ENCODE measurements around the gene KANSL1L. TPM values are rescaled to one million over a fixed set of nuclear protein-coding genes. Genes with fewer than 3 reads are reported as not detected.
"Not testable (repeated sequence)": the region's sequence is repeated elsewhere in the genome, so short reads cannot be mapped to it uniquely, and the experiment has no call there.

KANSL1L gene
- total RNA-seq, 1 donor from 2014 or later, result 21.0 TPM

DNA sequence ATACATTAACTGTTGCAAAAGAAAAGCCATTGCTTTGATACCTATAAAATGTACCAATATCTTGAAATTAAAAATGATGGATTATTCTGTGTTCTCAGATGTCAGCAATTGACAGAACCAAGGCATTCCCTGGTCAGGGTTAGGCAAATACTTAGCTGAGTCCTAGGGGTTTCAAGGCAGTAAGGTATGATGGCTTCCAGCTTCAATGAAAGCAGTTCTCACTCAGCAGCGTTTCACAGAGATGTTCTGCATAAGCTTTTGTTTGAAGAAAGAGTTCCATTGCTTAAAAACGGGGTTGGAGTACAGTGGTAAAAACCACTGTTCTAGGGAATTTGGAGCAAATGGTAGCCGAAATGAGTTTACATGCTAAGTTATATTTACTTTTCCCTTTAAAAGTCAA, 17.0 kb upstream of the KANSL1L start:
- H3K4me3 Mint-ChIP-seq (ENCODE audit: unreplicated experiment), result no peak overlapping the region
- peaks cover 50% of the 10 kb centered on the region for H3K27me3 Mint-ChIP-seq (ENCODE audit: unreplicated experiment)
- TF ChIP-seq, protein P1, sequence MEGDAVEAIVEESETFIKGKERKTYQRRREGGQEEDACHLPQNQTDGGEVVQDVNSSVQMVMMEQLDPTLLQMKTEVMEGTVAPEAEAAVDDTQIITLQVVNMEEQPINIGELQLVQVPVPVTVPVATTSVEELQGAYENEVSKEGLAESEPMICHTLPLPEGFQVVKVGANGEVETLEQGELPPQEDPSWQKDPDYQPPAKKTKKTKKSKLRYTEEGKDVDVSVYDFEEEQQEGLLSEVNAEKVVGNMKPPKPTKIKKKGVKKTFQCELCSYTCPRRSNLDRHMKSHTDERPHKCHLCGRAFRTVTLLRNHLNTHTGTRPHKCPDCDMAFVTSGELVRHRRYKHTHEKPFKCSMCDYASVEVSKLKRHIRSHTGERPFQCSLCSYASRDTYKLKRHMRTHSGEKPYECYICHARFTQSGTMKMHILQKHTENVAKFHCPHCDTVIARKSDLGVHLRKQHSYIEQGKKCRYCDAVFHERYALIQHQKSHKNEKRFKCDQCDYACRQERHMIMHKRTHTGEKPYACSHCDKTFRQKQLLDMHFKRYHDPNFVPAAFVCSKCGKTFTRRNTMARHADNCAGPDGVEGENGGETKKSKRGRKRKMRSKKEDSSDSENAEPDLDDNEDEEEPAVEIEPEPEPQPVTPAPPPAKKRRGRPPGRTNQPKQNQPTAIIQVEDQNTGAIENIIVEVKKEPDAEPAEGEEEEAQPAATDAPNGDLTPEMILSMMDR (IDR thresholded peaks at IDR 0.05), result no peak
- no peaks in the 10 kb centered on the region for H3K4me1 Mint-ChIP-seq (ENCODE audit: unreplicated experiment)
- H3K36me3 Mint-ChIP-seq (ENCODE audit: unreplicated experiment), result peaks cover 5% of the 10 kb centered on the region
- no peak overlapping the region for H3K27ac Mint-ChIP-seq (ENCODE audit: unreplicated experiment)
- no peak for DNase-seq (ENCODE audit: extremely low spot score, unreplicated experiment)
- H3K9me3 Mint-ChIP-seq (ENCODE audit: unreplicated experiment), result peaks cover 18% of the 10 kb centered on the region

DNA sequence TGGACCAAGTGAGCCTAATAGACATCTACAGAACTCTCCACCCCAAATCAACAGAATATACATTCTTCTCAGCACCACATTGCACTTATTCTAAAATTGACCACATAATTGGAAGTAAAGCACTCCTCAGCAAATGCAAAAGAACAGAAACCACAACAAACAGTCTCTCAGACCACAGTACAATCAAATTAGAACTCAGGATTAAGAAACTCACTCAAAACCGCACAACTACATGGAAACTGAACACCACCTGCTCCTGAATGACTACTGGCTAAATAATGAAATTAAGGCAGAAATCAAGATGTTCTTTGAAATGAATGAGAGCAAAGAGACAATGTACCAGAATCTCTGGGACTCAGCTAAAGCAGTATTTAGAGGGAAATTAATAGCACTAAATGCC, 12.7 kb upstream of the KANSL1L start:
- not testable (repeated sequence) for DNase-seq (ENCODE audit: extremely low spot score, unreplicated experiment); H3K27ac Mint-ChIP-seq (ENCODE audit: unreplicated experiment); H3K4me1 Mint-ChIP-seq (ENCODE audit: unreplicated experiment); H3K4me3 Mint-ChIP-seq (ENCODE audit: unreplicated experiment); H3K36me3 Mint-ChIP-seq (ENCODE audit: unreplicated experiment)
- Mint-ChIP-seq H3K27me3 (ENCODE audit: unreplicated experiment) (peaks cover 60% of the 10 kb centered on the region), H3K9me3 (ENCODE audit: unreplicated experiment) (peaks cover 25% of the 10 kb centered on the region)

DNA sequence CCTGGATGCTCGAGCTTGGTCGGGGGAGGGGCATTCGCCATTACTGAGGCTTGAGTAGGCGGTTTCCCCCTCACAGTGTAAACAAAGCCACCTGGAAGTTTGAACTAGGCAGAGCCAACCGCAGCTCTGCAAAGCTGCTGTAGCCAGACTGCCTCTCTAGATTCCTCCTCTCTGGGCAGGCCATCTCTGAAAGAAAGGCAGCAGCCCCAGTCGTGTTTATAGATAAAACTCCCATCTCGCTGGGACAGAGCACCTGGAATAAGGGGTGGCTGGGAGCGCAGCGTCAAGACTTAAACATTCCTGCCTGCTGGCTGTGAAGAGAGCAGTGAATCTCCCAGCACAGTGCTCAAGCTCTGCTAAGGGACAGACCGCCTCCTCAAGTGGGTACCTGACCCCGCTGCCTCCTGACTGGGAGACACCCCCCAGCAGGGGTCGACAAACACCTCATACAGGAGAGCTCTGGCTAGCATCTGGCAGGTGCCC, 10.4 kb upstream of the KANSL1L start:
- H3K36me3 Mint-ChIP-seq (ENCODE audit: unreplicated experiment); H3K27ac Mint-ChIP-seq (ENCODE audit: unreplicated experiment); DNase-seq (ENCODE audit: extremely low spot score, unreplicated experiment); H3K4me1 Mint-ChIP-seq (ENCODE audit: unreplicated experiment); H3K4me3 Mint-ChIP-seq (ENCODE audit: unreplicated experiment): not testable (repeated sequence)
- peaks cover 25% of the 10 kb centered on the region for H3K9me3 Mint-ChIP-seq (ENCODE audit: unreplicated experiment)
- peaks cover 72% of the 10 kb centered on the region for H3K27me3 Mint-ChIP-seq (ENCODE audit: unreplicated experiment)

DNA sequence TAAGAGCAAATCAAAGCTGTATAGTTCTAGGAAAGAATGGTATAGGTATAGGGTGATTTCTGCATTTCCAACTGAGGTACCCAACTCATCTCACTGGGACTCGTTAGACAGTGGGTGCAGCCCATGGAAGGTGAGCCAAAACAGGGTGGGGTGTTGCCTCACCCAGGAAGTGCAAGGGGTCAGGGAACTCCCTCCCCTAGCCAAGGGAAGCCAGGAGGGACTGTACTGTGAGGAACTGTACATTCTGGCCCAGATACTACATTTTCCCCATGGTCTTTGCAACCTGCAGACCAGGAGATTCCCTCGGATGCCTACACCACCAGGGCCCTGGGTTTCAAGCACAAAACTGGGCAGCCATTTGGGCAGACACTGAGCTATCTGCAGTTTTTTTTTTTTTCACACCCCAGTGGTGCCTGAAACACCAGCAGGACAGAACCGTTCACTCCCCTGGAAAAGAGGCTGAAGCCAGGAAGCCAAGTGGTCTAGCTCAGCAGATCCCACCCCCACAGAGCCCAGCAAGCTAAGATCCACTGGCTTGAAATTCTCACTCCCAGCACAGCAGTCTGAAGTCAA, 9.9 kb upstream of the KANSL1L start:
- not testable (repeated sequence) for H3K4me1 Mint-ChIP-seq (ENCODE audit: unreplicated experiment); DNase-seq (ENCODE audit: extremely low spot score, unreplicated experiment); H3K4me3 Mint-ChIP-seq (ENCODE audit: unreplicated experiment); H3K27ac Mint-ChIP-seq (ENCODE audit: unreplicated experiment); H3K36me3 Mint-ChIP-seq (ENCODE audit: unreplicated experiment)
- peaks cover 75% of the 10 kb centered on the region for H3K27me3 Mint-ChIP-seq (ENCODE audit: unreplicated experiment)
- H3K9me3 Mint-ChIP-seq (ENCODE audit: unreplicated experiment), result peaks cover 25% of the 10 kb centered on the region

DNA sequence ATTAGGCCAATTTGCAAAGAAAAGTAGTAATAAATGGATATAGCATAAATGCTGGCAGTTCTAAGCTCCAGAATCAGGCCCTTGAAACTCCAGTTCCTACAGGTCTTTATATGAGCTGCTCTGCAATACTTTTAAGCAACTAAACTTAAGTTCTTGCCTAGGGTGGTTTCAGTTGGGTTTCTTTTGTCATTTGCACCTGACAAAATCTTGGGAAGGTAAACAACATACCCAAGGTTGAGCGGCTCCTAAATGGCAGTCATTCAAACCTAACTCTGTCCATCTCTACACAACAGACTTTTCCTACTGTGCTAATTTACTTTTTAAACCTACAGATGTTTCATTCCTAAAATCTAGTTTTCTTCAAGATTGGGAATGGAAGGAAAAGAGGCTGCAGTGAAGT, 9.3 kb upstream of the KANSL1L start:
- Mint-ChIP-seq H3K27ac (ENCODE audit: unreplicated experiment) (no peak overlapping the region), H3K4me1 (ENCODE audit: unreplicated experiment) (no peaks in the 10 kb centered on the region), H3K36me3 (ENCODE audit: unreplicated experiment) (peaks cover 5% of the 10 kb centered on the region), H3K9me3 (ENCODE audit: unreplicated experiment) (peaks cover 22% of the 10 kb centered on the region), H3K4me3 (ENCODE audit: unreplicated experiment) (no peak overlapping the region), H3K27me3 (ENCODE audit: unreplicated experiment) (peaks cover 81% of the 10 kb centered on the region)
- no peak for DNase-seq (ENCODE audit: extremely low spot score, unreplicated experiment)
- TF ChIP-seq, protein P1 (IDR thresholded peaks at IDR 0.05), result no peak

DNA sequence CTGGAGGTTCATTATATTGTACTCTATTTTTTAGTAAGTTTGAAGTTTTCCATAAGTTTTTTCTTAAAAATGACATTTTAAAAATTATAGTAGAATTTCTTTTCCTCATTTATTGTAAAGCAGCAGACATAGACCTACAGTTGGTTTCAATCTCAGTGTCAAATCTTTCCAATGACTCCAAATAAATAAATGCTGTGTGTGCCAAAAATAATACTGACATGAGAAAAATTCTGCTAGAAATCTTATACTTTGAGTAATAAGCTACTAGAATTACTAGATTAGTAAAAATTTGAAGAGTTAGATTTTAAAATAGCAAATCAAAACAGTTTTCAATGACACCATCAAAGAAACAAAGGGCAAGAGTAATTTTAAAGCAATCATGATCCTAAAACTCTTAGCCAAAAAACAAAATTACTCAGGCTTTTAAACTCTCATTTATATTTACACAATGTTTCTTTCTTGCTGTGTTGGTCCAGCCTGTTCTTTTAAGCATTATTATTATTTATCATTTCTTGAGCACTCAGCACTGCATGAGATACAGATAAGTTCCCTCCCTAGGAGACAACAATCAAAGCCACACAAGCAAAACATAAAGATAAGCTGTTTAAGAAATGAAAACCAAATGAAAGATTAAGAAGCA, 8.3 kb upstream of the KANSL1L start:
- peaks cover 87% of the 10 kb centered on the region for H3K27me3 Mint-ChIP-seq (ENCODE audit: unreplicated experiment)
- no peak overlapping the region for H3K27ac Mint-ChIP-seq (ENCODE audit: unreplicated experiment)
- TF ChIP-seq, protein P1 (IDR thresholded peaks at IDR 0.05), result no peak
- no peak overlapping the region for H3K4me3 Mint-ChIP-seq (ENCODE audit: unreplicated experiment)
- H3K36me3 Mint-ChIP-seq (ENCODE audit: unreplicated experiment), result no peaks in the 10 kb centered on the region
- no peak for DNase-seq (ENCODE audit: extremely low spot score, unreplicated experiment)
- H3K4me1 Mint-ChIP-seq (ENCODE audit: unreplicated experiment), result no peaks in the 10 kb centered on the region
- peaks cover 14% of the 10 kb centered on the region for H3K9me3 Mint-ChIP-seq (ENCODE audit: unreplicated experiment)
